A549 (cell line): ENCODE results near the gene TEX22.

Experiments
- CEBPB ChIP-seq, 2 experiments: fragments of >200 bp in 1 of 2; sonication (Bioruptor Twin) in 1 of 2; formaldehyde crosslinking in 1 of 2; IDR thresholded peaks; 2 replicates each; pipeline ENCODE4 v1.6.1; 2012 to 2016
- CHD4 ChIP-seq: fragments of 200-600 bp; sonication (generic); IDR thresholded peaks from 2 replicates; pipeline ENCODE4 v1.6.1; 2016; ENCODE audit warnings: antibody characterized with exemption, mild to moderate bottlenecking, borderline replicate concordance
- ESRRA ChIP-seq: fragments of 150-350 bp; IDR thresholded peaks from 2 replicates; pipeline ENCODE4 v1.6.1; 2014; ENCODE audit warnings: mild to moderate bottlenecking, low read length, borderline replicate concordance
- JUN ChIP-seq, 2 experiments: fragments of >200 bp; sonication (Bioruptor Twin); formaldehyde crosslinking; IDR thresholded peaks; 2 replicates in 1 of 2; 3 replicates in 1 of 2; pipeline ENCODE4 v1.6.1; 2016 to 2017
- MAFK ChIP-seq: fragments of 450-650 bp; IDR thresholded peaks from 2 replicates; pipeline ENCODE4 v1.6.1; 2014; ENCODE audit not compliant: partially characterized antibody
- POLR2A ChIP-seq: IDR thresholded peaks from 2 replicates; pipeline ENCODE4 v1.6.1; 2012; ENCODE audit warnings: mild to moderate bottlenecking, low read length
- POLR2AphosphoS2 ChIP-seq: conservative IDR thresholded peaks from 2 replicates; pipeline ENCODE4 v1.6.1; 2012; ENCODE audit warnings: low read length, improper control_type of control experiment, inconsistent platforms
- RCOR1 ChIP-seq: fragments of 150-350 bp; IDR thresholded peaks from 2 replicates; pipeline ENCODE4 v1.6.1; 2014; ENCODE audit warnings: antibody characterized with exemption, low read length, low read depth
- ZC3H11A ChIP-seq: fragments of 450-650 bp; IDR thresholded peaks from 2 replicates; pipeline ENCODE4 v1.6.1; 2014; ENCODE audit warnings: antibody characterized with exemption, mild to moderate bottlenecking
- TF ChIP-seq, protein P1 (sequence below): fragments of >200 bp; sonication (Bioruptor Twin); formaldehyde crosslinking; IDR thresholded peaks from 3 replicates; pipeline ENCODE4 v1.5.1; 2016
- TF ChIP-seq, protein P2 (sequence below): IDR thresholded peaks from 2 replicates; pipeline ENCODE4 v1.6.1; 2012
- TF ChIP-seq, protein P3 (sequence below): IDR thresholded peaks from 2 replicates; pipeline ENCODE4 v1.6.1; 2012
- TF ChIP-seq, protein P4 (sequence below): IDR thresholded peaks from 2 replicates; pipeline ENCODE4 v1.6.1; 2012; ENCODE audit warnings: low read depth, borderline replicate concordance

DNA sequence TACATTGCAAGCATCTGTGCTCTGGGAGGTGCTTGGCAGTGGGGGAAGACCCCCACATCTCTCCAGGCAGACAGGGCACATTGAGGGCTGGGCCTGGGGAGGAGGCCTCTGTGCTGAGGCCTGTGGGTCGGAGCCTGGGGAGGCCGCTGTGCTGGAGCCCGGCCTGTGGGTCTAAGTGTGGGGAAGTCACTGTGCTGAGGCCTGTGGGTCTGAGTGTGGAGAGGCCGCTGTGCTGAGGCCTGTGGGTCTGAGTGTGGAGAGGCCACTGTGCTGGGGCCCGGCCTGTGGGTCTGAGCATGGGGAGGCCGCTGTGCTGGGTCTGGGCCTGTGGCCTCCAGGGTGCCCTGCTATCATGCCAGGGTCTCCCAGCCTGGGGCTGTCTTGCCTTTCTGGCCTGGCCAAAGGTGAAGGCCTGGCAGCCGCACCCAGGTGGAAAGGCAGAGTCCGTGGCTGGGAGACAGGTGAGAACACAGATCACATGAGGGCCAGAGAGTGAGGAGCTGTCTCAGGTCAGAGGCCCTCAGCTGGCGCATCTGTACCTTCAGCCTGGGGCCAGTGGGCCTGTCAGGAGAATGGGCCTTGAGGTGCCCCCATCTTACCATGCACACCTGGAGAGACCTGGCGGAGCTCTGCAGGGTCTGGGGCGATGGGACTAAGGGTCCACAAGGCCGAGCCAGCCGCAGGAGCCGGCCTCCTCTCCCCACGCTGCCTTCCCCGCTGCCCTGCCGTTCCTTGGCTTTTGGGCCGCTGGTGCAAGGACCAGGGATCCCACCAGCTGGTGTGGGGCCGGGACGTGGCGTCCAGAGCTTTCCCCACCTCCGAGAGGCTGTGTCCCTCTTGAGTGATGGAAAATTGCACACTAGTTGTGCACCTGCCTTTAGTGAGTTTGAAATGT lies 57.7 kb downstream of the TEX22 start:
- TF ChIP-seq, protein P1, sequence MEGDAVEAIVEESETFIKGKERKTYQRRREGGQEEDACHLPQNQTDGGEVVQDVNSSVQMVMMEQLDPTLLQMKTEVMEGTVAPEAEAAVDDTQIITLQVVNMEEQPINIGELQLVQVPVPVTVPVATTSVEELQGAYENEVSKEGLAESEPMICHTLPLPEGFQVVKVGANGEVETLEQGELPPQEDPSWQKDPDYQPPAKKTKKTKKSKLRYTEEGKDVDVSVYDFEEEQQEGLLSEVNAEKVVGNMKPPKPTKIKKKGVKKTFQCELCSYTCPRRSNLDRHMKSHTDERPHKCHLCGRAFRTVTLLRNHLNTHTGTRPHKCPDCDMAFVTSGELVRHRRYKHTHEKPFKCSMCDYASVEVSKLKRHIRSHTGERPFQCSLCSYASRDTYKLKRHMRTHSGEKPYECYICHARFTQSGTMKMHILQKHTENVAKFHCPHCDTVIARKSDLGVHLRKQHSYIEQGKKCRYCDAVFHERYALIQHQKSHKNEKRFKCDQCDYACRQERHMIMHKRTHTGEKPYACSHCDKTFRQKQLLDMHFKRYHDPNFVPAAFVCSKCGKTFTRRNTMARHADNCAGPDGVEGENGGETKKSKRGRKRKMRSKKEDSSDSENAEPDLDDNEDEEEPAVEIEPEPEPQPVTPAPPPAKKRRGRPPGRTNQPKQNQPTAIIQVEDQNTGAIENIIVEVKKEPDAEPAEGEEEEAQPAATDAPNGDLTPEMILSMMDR, result no peak
- no peak for TF ChIP-seq POLR2AphosphoS2
- no peak for TF ChIP-seq ESRRA
- no peak for TF ChIP-seq JUN (IDR thresholded peaks at IDR 0.05)
- TF ChIP-seq, protein P2, sequence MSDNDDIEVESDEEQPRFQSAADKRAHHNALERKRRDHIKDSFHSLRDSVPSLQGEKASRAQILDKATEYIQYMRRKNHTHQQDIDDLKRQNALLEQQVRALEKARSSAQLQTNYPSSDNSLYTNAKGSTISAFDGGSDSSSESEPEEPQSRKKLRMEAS, result no peak
- TF ChIP-seq, protein P3, sequence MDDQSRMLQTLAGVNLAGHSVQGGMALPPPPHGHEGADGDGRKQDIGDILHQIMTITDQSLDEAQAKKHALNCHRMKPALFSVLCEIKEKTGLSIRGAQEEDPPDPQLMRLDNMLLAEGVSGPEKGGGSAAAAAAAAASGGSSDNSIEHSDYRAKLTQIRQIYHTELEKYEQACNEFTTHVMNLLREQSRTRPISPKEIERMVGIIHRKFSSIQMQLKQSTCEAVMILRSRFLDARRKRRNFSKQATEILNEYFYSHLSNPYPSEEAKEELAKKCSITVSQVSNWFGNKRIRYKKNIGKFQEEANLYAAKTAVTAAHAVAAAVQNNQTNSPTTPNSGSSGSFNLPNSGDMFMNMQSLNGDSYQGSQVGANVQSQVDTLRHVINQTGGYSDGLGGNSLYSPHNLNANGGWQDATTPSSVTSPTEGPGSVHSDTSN, result no peak
- TF ChIP-seq CHD4, result no peak
- TF ChIP-seq POLR2A, result no peak
- no peak for TF ChIP-seq RCOR1
- TF ChIP-seq, protein P4, sequence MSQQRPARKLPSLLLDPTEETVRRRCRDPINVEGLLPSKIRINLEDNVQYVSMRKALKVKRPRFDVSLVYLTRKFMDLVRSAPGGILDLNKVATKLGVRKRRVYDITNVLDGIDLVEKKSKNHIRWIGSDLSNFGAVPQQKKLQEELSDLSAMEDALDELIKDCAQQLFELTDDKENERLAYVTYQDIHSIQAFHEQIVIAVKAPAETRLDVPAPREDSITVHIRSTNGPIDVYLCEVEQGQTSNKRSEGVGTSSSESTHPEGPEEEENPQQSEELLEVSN, result no peak
- TF ChIP-seq ZC3H11A, result no peak
- no peak for TF ChIP-seq MAFK
- no peak for TF ChIP-seq CEBPB (IDR thresholded peaks at IDR 0.05)
